ENCODE data around the gene OPA1. TPM values are rescaled to one million over a fixed set of nuclear protein-coding genes. Genes with fewer than 3 reads are reported as not detected.

Gene OPA1
- total and polyA plus RNA-seq, 2 of the 8 experiments (the other 6 are each of a cell fraction or from before 2014, with no cell fraction given): 20.3 to 109 TPM

- TF ChIP-seq RBBP5 (IDR thresholded peaks at IDR 0.05; ENCODE audit: borderline replicate concordance, low read depth, low read length) (no peak), CBX8 (IDR thresholded peaks at IDR 0.05; ENCODE audit: borderline replicate concordance, low read depth, low read length) (no peak)
These were observed 27.0 kb downstream of the OPA1 start (continued) for GRCh38 chr3:193620057-193620456.

Measured in H1 (cell line).